ENCODE measurements around the gene STK39. TPM values are rescaled to one million over a fixed set of nuclear protein-coding genes. Genes with fewer than 3 reads are reported as not detected.

Gene STK39
- total RNA-seq, 1 donor from 2014 or later: 14.3 TPM

GRCh38 chr2:168160897-168161296, 86.5 kb downstream of the STK39 start:
- peaks cover 4% of the 10 kb centered on the region for H3K4me1 Mint-ChIP-seq (ENCODE audit: unreplicated experiment)
- TF ChIP-seq CTCF (IDR thresholded peaks at IDR 0.05; ENCODE audit: unreplicated experiment): peak; percentile 56
- no peaks in the 10 kb centered on the region for H3K9me3 Mint-ChIP-seq (ENCODE audit: unreplicated experiment)
- H3K4me3 Mint-ChIP-seq (ENCODE audit: unreplicated experiment): no peak overlapping the region
- H3K36me3 Mint-ChIP-seq (ENCODE audit: low read depth, unreplicated experiment): no peaks in the 10 kb centered on the region
- peak; percentile 6 for DNase-seq (ENCODE audit: low spot score)
- no peaks in the 10 kb centered on the region for H3K27me3 Mint-ChIP-seq (ENCODE audit: unreplicated experiment)
- no peak overlapping the region for H3K27ac Mint-ChIP-seq (ENCODE audit: unreplicated experiment)

GRCh38 chr2:168159754-168160585, 87.4 kb downstream of the STK39 start:
- Mint-ChIP-seq H3K36me3 (ENCODE audit: low read depth, unreplicated experiment) (no peaks in the 10 kb centered on the region), H3K27ac (ENCODE audit: unreplicated experiment) (no peak overlapping the region), H3K4me1 (ENCODE audit: unreplicated experiment) (no peaks in the 10 kb centered on the region), H3K4me3 (ENCODE audit: unreplicated experiment) (no peak overlapping the region), H3K27me3 (ENCODE audit: unreplicated experiment) (no peaks in the 10 kb centered on the region), H3K9me3 (ENCODE audit: unreplicated experiment) (no peaks in the 10 kb centered on the region)
- no peak for DNase-seq (ENCODE audit: low spot score)
- no peak for TF ChIP-seq CTCF (IDR thresholded peaks at IDR 0.05; ENCODE audit: unreplicated experiment)

GRCh38 chr2:168158586-168158985, 88.8 kb downstream of the STK39 start:
- no peaks in the 10 kb centered on the region for H3K27me3 Mint-ChIP-seq (ENCODE audit: unreplicated experiment)
- no peak for TF ChIP-seq CTCF (IDR thresholded peaks at IDR 0.05; ENCODE audit: unreplicated experiment)
- no peak overlapping the region for H3K4me3 Mint-ChIP-seq (ENCODE audit: unreplicated experiment)
- no peaks in the 10 kb centered on the region for H3K4me1 Mint-ChIP-seq (ENCODE audit: unreplicated experiment)
- no peak overlapping the region for H3K27ac Mint-ChIP-seq (ENCODE audit: unreplicated experiment)
- no peak for DNase-seq (ENCODE audit: low spot score)
- H3K9me3 Mint-ChIP-seq (ENCODE audit: unreplicated experiment): no peaks in the 10 kb centered on the region
- no peaks in the 10 kb centered on the region for H3K36me3 Mint-ChIP-seq (ENCODE audit: low read depth, unreplicated experiment)

- TF ChIP-seq CTCF (IDR thresholded peaks at IDR 0.05; ENCODE audit: unreplicated experiment): no peak
- Mint-ChIP-seq H3K9me3 (ENCODE audit: unreplicated experiment) (no peaks in the 10 kb centered on the region), H3K36me3 (ENCODE audit: low read depth, unreplicated experiment) (no peaks in the 10 kb centered on the region), H3K4me1 (ENCODE audit: unreplicated experiment) (no peaks in the 10 kb centered on the region), H3K27ac (ENCODE audit: unreplicated experiment) (no peak overlapping the region), H3K4me3 (ENCODE audit: unreplicated experiment) (no peak overlapping the region), H3K27me3 (ENCODE audit: unreplicated experiment) (no peaks in the 10 kb centered on the region)
- no peak for DNase-seq (ENCODE audit: low spot score)
Measured at GRCh38 chr2:168157926-168158325, 89.5 kb downstream of the STK39 start.

GRCh38 chr2:168157070-168157469, 90.3 kb downstream of the STK39 start:
- H3K27ac Mint-ChIP-seq (ENCODE audit: unreplicated experiment): no peak overlapping the region
- no peaks in the 10 kb centered on the region for H3K9me3 Mint-ChIP-seq (ENCODE audit: unreplicated experiment)
- no peak overlapping the region for H3K4me3 Mint-ChIP-seq (ENCODE audit: unreplicated experiment)
- H3K27me3 Mint-ChIP-seq (ENCODE audit: unreplicated experiment): no peaks in the 10 kb centered on the region
- no peak for DNase-seq (ENCODE audit: low spot score)
- no peaks in the 10 kb centered on the region for H3K4me1 Mint-ChIP-seq (ENCODE audit: unreplicated experiment)
- no peaks in the 10 kb centered on the region for H3K36me3 Mint-ChIP-seq (ENCODE audit: low read depth, unreplicated experiment)
- no peak for TF ChIP-seq CTCF (IDR thresholded peaks at IDR 0.05; ENCODE audit: unreplicated experiment)
